ENCODE results near the gene PARD3B.

DNA sequence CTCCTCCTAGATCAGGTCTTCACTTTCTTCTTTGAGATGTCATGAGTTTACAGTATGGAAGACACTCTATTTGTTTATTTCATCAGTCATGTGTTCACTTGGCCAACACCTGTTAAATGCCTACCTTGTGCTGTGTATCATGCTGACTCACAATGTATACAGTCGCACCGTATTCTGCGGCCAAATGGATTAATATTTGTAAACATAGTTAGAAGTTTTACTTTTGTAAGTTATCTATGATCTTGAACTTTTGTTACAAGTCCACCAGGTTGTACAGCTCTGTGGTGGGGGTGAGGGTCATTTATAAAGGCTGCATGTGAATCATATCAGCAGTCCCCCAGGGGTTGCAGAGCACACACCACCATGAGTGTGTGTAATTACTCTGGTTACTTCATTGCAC lies 728.4 kb downstream of the PARD3B start:
- TF ChIP-seq, protein P1, sequence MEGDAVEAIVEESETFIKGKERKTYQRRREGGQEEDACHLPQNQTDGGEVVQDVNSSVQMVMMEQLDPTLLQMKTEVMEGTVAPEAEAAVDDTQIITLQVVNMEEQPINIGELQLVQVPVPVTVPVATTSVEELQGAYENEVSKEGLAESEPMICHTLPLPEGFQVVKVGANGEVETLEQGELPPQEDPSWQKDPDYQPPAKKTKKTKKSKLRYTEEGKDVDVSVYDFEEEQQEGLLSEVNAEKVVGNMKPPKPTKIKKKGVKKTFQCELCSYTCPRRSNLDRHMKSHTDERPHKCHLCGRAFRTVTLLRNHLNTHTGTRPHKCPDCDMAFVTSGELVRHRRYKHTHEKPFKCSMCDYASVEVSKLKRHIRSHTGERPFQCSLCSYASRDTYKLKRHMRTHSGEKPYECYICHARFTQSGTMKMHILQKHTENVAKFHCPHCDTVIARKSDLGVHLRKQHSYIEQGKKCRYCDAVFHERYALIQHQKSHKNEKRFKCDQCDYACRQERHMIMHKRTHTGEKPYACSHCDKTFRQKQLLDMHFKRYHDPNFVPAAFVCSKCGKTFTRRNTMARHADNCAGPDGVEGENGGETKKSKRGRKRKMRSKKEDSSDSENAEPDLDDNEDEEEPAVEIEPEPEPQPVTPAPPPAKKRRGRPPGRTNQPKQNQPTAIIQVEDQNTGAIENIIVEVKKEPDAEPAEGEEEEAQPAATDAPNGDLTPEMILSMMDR (conservative IDR thresholded peaks at IDR 0.05; ENCODE audit: low read depth in 2 of 2) = no peak
- TF ChIP-seq POLR2AphosphoS5 (IDR thresholded peaks at IDR 0.05; ENCODE audit: low read depth) (no peak), ZNF331 (CRISPR knock-in tag; IDR thresholded peaks at IDR 0.05; ENCODE audit: low read depth) (no peak), JUNB (IDR thresholded peaks at IDR 0.05; ENCODE audit: unreplicated experiment) (no peak), ZNF114 (CRISPR knock-in tag; IDR thresholded peaks at IDR 0.05) (no peak), EZH2 (IDR thresholded peaks at IDR 0.05; ENCODE audit: low read depth, unreplicated experiment) (no peak)
- TF ChIP-seq, protein P2, sequence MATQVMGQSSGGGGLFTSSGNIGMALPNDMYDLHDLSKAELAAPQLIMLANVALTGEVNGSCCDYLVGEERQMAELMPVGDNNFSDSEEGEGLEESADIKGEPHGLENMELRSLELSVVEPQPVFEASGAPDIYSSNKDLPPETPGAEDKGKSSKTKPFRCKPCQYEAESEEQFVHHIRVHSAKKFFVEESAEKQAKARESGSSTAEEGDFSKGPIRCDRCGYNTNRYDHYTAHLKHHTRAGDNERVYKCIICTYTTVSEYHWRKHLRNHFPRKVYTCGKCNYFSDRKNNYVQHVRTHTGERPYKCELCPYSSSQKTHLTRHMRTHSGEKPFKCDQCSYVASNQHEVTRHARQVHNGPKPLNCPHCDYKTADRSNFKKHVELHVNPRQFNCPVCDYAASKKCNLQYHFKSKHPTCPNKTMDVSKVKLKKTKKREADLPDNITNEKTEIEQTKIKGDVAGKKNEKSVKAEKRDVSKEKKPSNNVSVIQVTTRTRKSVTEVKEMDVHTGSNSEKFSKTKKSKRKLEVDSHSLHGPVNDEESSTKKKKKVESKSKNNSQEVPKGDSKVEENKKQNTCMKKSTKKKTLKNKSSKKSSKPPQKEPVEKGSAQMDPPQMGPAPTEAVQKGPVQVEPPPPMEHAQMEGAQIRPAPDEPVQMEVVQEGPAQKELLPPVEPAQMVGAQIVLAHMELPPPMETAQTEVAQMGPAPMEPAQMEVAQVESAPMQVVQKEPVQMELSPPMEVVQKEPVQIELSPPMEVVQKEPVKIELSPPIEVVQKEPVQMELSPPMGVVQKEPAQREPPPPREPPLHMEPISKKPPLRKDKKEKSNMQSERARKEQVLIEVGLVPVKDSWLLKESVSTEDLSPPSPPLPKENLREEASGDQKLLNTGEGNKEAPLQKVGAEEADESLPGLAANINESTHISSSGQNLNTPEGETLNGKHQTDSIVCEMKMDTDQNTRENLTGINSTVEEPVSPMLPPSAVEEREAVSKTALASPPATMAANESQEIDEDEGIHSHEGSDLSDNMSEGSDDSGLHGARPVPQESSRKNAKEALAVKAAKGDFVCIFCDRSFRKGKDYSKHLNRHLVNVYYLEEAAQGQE (IDR thresholded peaks at IDR 0.05; ENCODE audit: unreplicated experiment) = no peak
